ENCODE measurements around the gene FMO1.

FMO1 gene

DNA sequence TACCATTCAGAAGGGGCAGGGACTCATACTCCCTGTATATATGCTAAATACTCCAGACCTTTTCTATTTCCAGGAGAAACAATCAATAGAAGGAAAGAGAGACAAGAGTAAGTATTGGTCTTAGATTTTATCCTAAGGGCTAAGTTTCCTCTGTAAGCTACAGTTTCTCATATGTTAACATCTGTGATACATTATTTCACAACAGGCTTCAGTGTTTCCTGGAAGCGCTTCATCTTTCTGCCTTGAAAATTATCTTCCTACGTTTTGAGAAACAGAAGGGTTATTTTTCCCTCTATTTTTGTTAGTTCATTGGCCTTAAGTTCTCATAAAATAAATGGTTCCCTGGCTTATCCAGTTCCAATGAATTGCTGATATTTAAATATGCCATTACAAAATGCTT, 15.6 kb downstream of the FMO1 start:
- TF ChIP-seq ZNF565 (CRISPR knock-in tag; conservative IDR thresholded peaks at IDR 0.05; ENCODE audit: low read depth): no peak
- no peak for ATAC-seq

DNA sequence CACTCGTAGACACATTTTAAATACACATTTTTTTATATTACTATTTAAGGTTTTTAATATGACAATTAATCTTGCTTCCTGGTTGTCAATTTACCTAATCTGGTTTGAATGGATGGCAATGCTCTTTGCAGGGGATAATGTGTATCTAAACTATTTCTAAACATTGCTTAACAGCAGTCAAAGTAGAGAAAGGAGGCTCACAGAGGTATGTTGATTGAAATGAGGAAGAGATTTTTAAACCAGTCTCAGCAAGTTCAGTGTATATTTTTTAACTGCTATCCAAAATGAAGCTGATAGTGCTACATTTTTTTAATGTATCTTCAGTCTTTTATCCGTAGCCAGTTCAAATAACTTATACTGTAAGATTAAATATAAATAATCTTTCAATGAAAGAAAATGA, 17.4 kb downstream of the FMO1 start:
- no peak for TF ChIP-seq ZC3H10 (CRISPR knock-in tag; IDR thresholded peaks at IDR 0.05)

DNA sequence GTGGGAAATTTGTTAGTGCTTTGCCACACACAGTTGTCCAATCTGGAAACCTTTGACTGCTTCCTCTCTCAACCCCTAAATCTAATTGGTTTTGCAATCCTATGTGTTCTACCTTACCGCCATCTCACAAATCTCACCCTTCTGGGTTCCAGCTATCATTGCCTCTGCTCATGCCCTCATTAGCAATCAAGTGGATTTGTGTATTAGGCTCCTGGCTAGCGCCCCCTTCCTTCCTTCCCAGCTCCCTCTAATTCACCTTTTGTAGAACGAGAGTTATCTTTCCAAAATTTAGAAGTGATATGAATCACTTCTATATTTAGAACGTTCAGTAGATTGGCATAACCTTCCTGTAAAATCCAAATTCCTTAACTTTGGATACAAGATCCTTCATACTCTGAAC, 18.6 kb downstream of the FMO1 start:
- no peak for ATAC-seq
- TF ChIP-seq BACH2 (CRISPR knock-in tag; IDR thresholded peaks at IDR 0.05; ENCODE audit: borderline replicate concordance) (no peak), ZFP30 (CRISPR knock-in tag; IDR thresholded peaks at IDR 0.05) (no peak), SNAI2 (CRISPR knock-in tag; IDR thresholded peaks at IDR 0.05) (no peak), ZNF70 (CRISPR knock-in tag; IDR thresholded peaks at IDR 0.05) (no peak), ZNF565 (CRISPR knock-in tag; conservative IDR thresholded peaks at IDR 0.05; ENCODE audit: low read depth) (no peak), ZC3H10 (CRISPR knock-in tag; IDR thresholded peaks at IDR 0.05) (no peak), ISL1 (CRISPR knock-in tag; IDR thresholded peaks at IDR 0.05) (no peak), PPARA (CRISPR knock-in tag; IDR thresholded peaks at IDR 0.05; ENCODE audit: borderline replicate concordance) (no peak), TOX (CRISPR knock-in tag; IDR thresholded peaks at IDR 0.05; ENCODE audit: borderline replicate concordance) (no peak), RARB (CRISPR knock-in tag; IDR thresholded peaks at IDR 0.05) (no peak), CSDC2 (CRISPR knock-in tag; IDR thresholded peaks at IDR 0.05) (no peak), ZNF8 (CRISPR knock-in tag; IDR thresholded peaks at IDR 0.05) (no peak), ARNTL (CRISPR knock-in tag; IDR thresholded peaks at IDR 0.05; ENCODE audit: borderline replicate concordance, low read depth) (no peak), ESRRG (CRISPR knock-in tag; IDR thresholded peaks at IDR 0.05) (no peak), TCF4 (CRISPR knock-in tag; IDR thresholded peaks at IDR 0.05; ENCODE audit: borderline replicate concordance) (no peak)
- TF ChIP-seq, protein P1, sequence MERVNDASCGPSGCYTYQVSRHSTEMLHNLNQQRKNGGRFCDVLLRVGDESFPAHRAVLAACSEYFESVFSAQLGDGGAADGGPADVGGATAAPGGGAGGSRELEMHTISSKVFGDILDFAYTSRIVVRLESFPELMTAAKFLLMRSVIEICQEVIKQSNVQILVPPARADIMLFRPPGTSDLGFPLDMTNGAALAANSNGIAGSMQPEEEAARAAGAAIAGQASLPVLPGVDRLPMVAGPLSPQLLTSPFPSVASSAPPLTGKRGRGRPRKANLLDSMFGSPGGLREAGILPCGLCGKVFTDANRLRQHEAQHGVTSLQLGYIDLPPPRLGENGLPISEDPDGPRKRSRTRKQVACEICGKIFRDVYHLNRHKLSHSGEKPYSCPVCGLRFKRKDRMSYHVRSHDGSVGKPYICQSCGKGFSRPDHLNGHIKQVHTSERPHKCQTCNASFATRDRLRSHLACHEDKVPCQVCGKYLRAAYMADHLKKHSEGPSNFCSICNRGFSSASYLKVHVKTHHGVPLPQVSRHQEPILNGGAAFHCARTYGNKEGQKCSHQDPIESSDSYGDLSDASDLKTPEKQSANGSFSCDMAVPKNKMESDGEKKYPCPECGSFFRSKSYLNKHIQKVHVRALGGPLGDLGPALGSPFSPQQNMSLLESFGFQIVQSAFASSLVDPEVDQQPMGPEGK (CRISPR knock-in tag; IDR thresholded peaks at IDR 0.05; ENCODE audit: borderline replicate concordance): no peak
- TF ChIP-seq, protein P2, sequence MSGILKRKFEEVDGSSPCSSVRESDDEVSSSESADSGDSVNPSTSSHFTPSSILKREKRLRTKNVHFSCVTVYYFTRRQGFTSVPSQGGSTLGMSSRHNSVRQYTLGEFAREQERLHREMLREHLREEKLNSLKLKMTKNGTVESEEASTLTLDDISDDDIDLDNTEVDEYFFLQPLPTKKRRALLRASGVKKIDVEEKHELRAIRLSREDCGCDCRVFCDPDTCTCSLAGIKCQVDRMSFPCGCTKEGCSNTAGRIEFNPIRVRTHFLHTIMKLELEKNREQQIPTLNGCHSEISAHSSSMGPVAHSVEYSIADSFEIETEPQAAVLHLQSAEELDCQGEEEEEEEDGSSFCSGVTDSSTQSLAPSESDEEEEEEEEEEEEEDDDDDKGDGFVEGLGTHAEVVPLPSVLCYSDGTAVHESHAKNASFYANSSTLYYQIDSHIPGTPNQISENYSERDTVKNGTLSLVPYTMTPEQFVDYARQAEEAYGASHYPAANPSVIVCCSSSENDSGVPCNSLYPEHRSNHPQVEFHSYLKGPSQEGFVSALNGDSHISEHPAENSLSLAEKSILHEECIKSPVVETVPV (CRISPR knock-in tag; IDR thresholded peaks at IDR 0.05): no peak
- TF ChIP-seq, protein P3, sequence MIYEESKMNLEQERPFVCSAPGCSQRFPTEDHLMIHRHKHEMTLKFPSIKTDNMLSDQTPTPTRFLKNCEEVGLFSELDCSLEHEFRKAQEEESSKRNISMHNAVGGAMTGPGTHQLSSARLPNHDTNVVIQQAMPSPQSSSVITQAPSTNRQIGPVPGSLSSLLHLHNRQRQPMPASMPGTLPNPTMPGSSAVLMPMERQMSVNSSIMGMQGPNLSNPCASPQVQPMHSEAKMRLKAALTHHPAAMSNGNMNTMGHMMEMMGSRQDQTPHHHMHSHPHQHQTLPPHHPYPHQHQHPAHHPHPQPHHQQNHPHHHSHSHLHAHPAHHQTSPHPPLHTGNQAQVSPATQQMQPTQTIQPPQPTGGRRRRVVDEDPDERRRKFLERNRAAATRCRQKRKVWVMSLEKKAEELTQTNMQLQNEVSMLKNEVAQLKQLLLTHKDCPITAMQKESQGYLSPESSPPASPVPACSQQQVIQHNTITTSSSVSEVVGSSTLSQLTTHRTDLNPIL (CRISPR knock-in tag; IDR thresholded peaks at IDR 0.05; ENCODE audit: low read depth): no peak
- TF ChIP-seq, protein P4, sequence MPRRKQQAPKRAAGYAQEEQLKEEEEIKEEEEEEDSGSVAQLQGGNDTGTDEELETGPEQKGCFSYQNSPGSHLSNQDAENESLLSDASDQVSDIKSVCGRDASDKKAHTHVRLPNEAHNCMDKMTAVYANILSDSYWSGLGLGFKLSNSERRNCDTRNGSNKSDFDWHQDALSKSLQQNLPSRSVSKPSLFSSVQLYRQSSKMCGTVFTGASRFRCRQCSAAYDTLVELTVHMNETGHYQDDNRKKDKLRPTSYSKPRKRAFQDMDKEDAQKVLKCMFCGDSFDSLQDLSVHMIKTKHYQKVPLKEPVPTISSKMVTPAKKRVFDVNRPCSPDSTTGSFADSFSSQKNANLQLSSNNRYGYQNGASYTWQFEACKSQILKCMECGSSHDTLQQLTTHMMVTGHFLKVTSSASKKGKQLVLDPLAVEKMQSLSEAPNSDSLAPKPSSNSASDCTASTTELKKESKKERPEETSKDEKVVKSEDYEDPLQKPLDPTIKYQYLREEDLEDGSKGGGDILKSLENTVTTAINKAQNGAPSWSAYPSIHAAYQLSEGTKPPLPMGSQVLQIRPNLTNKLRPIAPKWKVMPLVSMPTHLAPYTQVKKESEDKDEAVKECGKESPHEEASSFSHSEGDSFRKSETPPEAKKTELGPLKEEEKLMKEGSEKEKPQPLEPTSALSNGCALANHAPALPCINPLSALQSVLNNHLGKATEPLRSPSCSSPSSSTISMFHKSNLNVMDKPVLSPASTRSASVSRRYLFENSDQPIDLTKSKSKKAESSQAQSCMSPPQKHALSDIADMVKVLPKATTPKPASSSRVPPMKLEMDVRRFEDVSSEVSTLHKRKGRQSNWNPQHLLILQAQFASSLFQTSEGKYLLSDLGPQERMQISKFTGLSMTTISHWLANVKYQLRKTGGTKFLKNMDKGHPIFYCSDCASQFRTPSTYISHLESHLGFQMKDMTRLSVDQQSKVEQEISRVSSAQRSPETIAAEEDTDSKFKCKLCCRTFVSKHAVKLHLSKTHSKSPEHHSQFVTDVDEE (CRISPR knock-in tag; IDR thresholded peaks at IDR 0.05): no peak

More for the DNA sequence above, 17.4 kb downstream of the FMO1 start:
- ATAC-seq: no peak

DNA sequence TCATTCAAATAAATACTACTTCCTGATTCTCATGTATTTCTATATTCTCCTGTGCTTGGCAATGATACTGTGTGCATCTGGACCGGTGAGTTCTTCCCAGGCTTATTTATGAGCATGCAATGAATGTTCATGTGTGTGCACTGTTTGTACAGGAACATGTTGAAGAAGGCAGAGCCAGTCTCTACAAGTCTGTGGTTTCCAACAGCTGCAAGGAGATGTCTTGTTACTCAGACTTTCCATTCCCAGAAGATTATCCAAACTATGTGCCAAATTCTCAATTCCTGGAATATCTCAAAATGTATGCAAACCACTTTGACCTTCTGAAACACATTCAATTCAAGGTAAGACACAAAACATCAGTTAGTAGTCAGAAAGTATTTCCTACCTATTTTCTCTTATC, 19.1 kb downstream of the FMO1 start:
- no peak for ATAC-seq
- no peak for TF ChIP-seq OSR1 (CRISPR knock-in tag; IDR thresholded peaks at IDR 0.05)
- no peak for TF ChIP-seq TOX (CRISPR knock-in tag; IDR thresholded peaks at IDR 0.05; ENCODE audit: borderline replicate concordance)
- TF ChIP-seq, protein P1 (CRISPR knock-in tag; IDR thresholded peaks at IDR 0.05; ENCODE audit: borderline replicate concordance): no peak
- TF ChIP-seq GLIS3 (CRISPR knock-in tag; IDR thresholded peaks at IDR 0.05): no peak
- TF ChIP-seq CSDC2 (CRISPR knock-in tag; IDR thresholded peaks at IDR 0.05): no peak
- TF ChIP-seq, protein P4 (CRISPR knock-in tag; IDR thresholded peaks at IDR 0.05): no peak
- TF ChIP-seq ZNF70 (CRISPR knock-in tag; IDR thresholded peaks at IDR 0.05): no peak
- TF ChIP-seq ESRRG (CRISPR knock-in tag; IDR thresholded peaks at IDR 0.05): no peak
- no peak for TF ChIP-seq RARB (CRISPR knock-in tag; IDR thresholded peaks at IDR 0.05)
- TF ChIP-seq, protein P2 (CRISPR knock-in tag; IDR thresholded peaks at IDR 0.05): no peak
- TF ChIP-seq, protein P3 (CRISPR knock-in tag; IDR thresholded peaks at IDR 0.05; ENCODE audit: low read depth): no peak
